GM21825 (cell line): ENCODE measurements around the gene MRPL28.

Source experiments
- ATAC-seq: cut with Tn5 transposase; IDR thresholded peaks from one replicate; pipeline ENCODE4 v1.9.1; 2021; ENCODE audit warnings: mild to moderate bottlenecking, moderate library complexity; ENCODE audit not compliant: unreplicated experiment

Gene MRPL28

GRCh38 chr16:318628-319027 lies 51.7 kb downstream of the MRPL28 start:
- ATAC-seq: no peak

GRCh38 chr16:317583-317982 lies 52.8 kb downstream of the MRPL28 start:
- ATAC-seq: no peak
